ENCODE measurements around the gene RPRD1A. TPM values are rescaled to one million over a fixed set of nuclear protein-coding genes. Genes with fewer than 3 reads are reported as not detected.

The RPRD1A gene
- total and polyA plus RNA-seq, 2 of the 4 experiments (the other 2 are of a cell fraction) = 23.3 to 27.2 TPM

DNA sequence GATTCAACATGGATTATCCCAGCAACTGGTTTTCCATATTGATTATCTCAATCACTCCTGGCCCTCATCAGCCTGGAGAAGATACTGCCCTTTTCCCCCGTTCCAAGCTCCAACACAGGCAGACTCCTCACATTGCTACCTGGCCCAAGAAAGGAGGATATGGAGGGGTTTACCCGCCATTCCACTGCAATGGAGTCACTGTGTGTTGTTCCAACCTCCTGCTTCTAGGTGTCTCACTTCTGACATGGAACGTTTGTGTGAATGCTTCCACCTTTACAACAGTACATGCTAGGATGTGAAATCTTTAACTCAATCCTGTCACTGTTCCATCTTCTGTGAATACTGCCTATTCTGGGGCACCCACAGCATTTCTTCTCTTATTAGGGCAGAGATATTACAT, 58.1 kb downstream of the RPRD1A start:
- Histone ChIP-seq H3K27ac (ENCODE audit: insufficient read depth, low read length) (no peak overlapping the region), H3K27me3 (ENCODE audit: control insufficient read depth, insufficient read depth, low read length) (no peaks in the 10 kb centered on the region), H3K23ac (ENCODE audit: low read depth, low read length) (no peak overlapping the region), H3K56ac (ENCODE audit: extremely low read depth, insufficient read depth, low read length) (no peak overlapping the region), H2AK9ac (replicated peaks; ENCODE audit: low read depth, low read length, poor library complexity) (no peak overlapping the region), H2AFZ (replicated peaks; ENCODE audit: low read length, poor library complexity) (no peak overlapping the region), H2BK120ac (ENCODE audit: low read depth, low read length) (no peak overlapping the region), H3K79me1 (ENCODE audit: low read depth in 1 of 2, low read length in 2 of 2) (no peaks in the 10 kb centered on the region), H3K9me1 (ENCODE audit: insufficient read depth, low read length) (peaks cover 3% of the 10 kb centered on the region; the same call in 1 of the 2 replicates), H3K9ac (ENCODE audit: low read depth, low read length) (no peak overlapping the region), H3K4ac (ENCODE audit: low read depth, low read length) (no peak overlapping the region), H2BK5ac (ENCODE audit: low read depth, low read length, poor library complexity, severe bottlenecking) (no peak overlapping the region), H3K14ac (replicated peaks; ENCODE audit: low read depth, low read length) (no peak overlapping the region), H3K36me3 (ENCODE audit: control insufficient read depth, insufficient read depth, low read length) (no peaks in the 10 kb centered on the region), H4K91ac (ENCODE audit: insufficient read depth, low read depth, low read length) (no peak overlapping the region), H4K8ac (ENCODE audit: low read depth in 2 of 2, low read length in 2 of 2) (no peak overlapping the region), H3K4me2 (ENCODE audit: low read depth, low read length) (no peak overlapping the region), H2BK20ac (ENCODE audit: low read depth, low read length) (no peak overlapping the region), H3K9me3 (ENCODE audit: control insufficient read depth, insufficient read depth, low read length) (no peaks in the 10 kb centered on the region), H4K5ac (ENCODE audit: low read depth, low read length) (no peak overlapping the region), H3K4me1 (ENCODE audit: control insufficient read depth, insufficient read depth, low read length) (peaks cover 2% of the 10 kb centered on the region; the same call in 1 of the 2 replicates), H3K4me3 (ENCODE audit: insufficient read depth, low read depth, low read length) (no peak overlapping the region), H4K20me1 (ENCODE audit: insufficient read depth, low read length) (no peaks in the 10 kb centered on the region), H3K18ac (ENCODE audit: low read depth, low read length) (no peak overlapping the region), H2AK5ac (ENCODE audit: low read depth, low read length) (no peak overlapping the region), H2BK15ac (ENCODE audit: low read depth, low read length) (no peak overlapping the region)
- ATAC-seq (ENCODE audit: low read depth) (no peak), DNase-seq (no peak)
- no CpG with 5 or more reads among the region's 3 CpGs for WGBS, 2 experiments (ENCODE audit: extremely low coverage in 2 of 2, insufficient read length in 1 of 2)
- in situ Hi-C loops (cut with MboI; ENCODE audit: low sequenced_read_pairs) = no loop called here
- BruUV-seq (replicated peaks) = no TSS peak
- POLR2A ChIA-PET (ENCODE audit: unreplicated experiment) = no interaction called here
- no peak for TF ChIP-seq CEBPB (IDR thresholded peaks at IDR 0.05; ENCODE audit: low read depth, low read length)
- no peak for TF ChIP-seq RFX5 (IDR thresholded peaks at IDR 0.05; ENCODE audit: low read depth, low read length)
- TF ChIP-seq, protein P1, sequence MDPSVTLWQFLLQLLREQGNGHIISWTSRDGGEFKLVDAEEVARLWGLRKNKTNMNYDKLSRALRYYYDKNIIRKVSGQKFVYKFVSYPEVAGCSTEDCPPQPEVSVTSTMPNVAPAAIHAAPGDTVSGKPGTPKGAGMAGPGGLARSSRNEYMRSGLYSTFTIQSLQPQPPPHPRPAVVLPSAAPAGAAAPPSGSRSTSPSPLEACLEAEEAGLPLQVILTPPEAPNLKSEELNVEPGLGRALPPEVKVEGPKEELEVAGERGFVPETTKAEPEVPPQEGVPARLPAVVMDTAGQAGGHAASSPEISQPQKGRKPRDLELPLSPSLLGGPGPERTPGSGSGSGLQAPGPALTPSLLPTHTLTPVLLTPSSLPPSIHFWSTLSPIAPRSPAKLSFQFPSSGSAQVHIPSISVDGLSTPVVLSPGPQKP (IDR thresholded peaks at IDR 0.05; ENCODE audit: borderline replicate concordance, low read depth, low read length) = no peak
- no peak for TF ChIP-seq MAZ (IDR thresholded peaks at IDR 0.05; ENCODE audit: borderline replicate concordance, low read depth, low read length)
- no peak for TF ChIP-seq NFE2L2 (IDR thresholded peaks at IDR 0.05; ENCODE audit: low read depth, low read length)
- no peak for TF ChIP-seq MXI1 (IDR thresholded peaks at IDR 0.05; ENCODE audit: borderline replicate concordance, low read depth, low read length)
- TF ChIP-seq, protein P2, sequence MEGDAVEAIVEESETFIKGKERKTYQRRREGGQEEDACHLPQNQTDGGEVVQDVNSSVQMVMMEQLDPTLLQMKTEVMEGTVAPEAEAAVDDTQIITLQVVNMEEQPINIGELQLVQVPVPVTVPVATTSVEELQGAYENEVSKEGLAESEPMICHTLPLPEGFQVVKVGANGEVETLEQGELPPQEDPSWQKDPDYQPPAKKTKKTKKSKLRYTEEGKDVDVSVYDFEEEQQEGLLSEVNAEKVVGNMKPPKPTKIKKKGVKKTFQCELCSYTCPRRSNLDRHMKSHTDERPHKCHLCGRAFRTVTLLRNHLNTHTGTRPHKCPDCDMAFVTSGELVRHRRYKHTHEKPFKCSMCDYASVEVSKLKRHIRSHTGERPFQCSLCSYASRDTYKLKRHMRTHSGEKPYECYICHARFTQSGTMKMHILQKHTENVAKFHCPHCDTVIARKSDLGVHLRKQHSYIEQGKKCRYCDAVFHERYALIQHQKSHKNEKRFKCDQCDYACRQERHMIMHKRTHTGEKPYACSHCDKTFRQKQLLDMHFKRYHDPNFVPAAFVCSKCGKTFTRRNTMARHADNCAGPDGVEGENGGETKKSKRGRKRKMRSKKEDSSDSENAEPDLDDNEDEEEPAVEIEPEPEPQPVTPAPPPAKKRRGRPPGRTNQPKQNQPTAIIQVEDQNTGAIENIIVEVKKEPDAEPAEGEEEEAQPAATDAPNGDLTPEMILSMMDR (conservative IDR thresholded peaks at IDR 0.05; ENCODE audit: low read depth, low read length) = no peak
- CTCF ChIA-PET = no interaction called here
- dilution Hi-C loops (cut with HindIII; ENCODE audit: low sequenced_read_pairs, unreplicated experiment) = no loop called here
- intact Hi-C loops (cut with micrococcal nuclease) = no loop called here

Data from IMR-90 (cell line).